Endothelial cell of umbilical vein (primary cell): ENCODE data around the gene LMX1A. TPM values are rescaled to one million over a fixed set of nuclear protein-coding genes. Genes with fewer than 3 reads are reported as not detected.

ENCODE experiments used
- BruUV-seq: library from RNA; stranded (reverse); fragments of 400-500 nt; replicated peaks from 2 replicates; lab custom pipeline; 2021; lab: Mats Ljungman, UMichigan
- CTCF ChIA-PET: fragments of 300-600, 350-600 bp; sonication (Branson Sonifier 250); formaldehyde crosslinking; loops from one replicate; lab custom pipeline; 2021; ENCODE audit warnings: antibody characterized with exemption, inconsistent platforms; lab: Charles Lee
- POLR2A ChIA-PET: fragments of 300-600, 350-600 bp; sonication (Branson Sonifier 250); formaldehyde crosslinking; loops from one replicate; lab custom pipeline; 2021; ENCODE audit warnings: antibody characterized with exemption, inconsistent platforms; lab: Charles Lee
- DNase-seq: peaks from one replicate; pipeline ENCODE4 v3.0.0-alpha.2; 2011; ENCODE audit warnings: low read depth, low spot score
- FAIRE-seq: peaks from 2 replicates; lab custom pipeline; 2011; peaks lifted over from hg19 to GRCh38; lab: Jason Lieb, UNC
- H2AFZ ChIP-seq: 2 replicates; pipeline ENCODE4 v1.6.0; 2012; ENCODE audit warnings: low read depth, low read length, control low read depth, inconsistent platforms
- H3K27ac ChIP-seq: 2 replicates; pipeline ENCODE4 v1.5.1; 2011; ENCODE audit warnings: low read depth, mild to moderate bottlenecking, control low read depth, low read length, moderate library complexity; ENCODE audit not compliant: insufficient read depth
- H3K27me3 ChIP-seq, 2 experiments: 2 replicates each; pipeline versions ENCODE4 v1.6.0 to v1.6.1; 2011; ENCODE audit warnings: low read length in 2 of 2, mixed read lengths in 1 of 2; ENCODE audit not compliant: control insufficient read depth in 2 of 2, insufficient read depth in 2 of 2
- H3K36me3 ChIP-seq, 2 experiments: 2 replicates in 1 of 2; 3 replicates in 1 of 2; pipeline ENCODE4 v1.5.1; 2011; ENCODE audit warnings: low read length in 2 of 2, mild to moderate bottlenecking in 1 of 2, moderate library complexity in 1 of 2; ENCODE audit not compliant: control insufficient read depth in 2 of 2, insufficient read depth in 2 of 2; ENCODE audit errors: extremely low read depth in 1 of 2
- H3K4me1 ChIP-seq: 3 replicates; pipeline ENCODE4 v1.5.1; 2011; ENCODE audit warnings: mild to moderate bottlenecking, low read length; ENCODE audit not compliant: control insufficient read depth, insufficient read depth; ENCODE audit errors: extremely low read depth
- H3K4me2 ChIP-seq: 2 replicates; pipeline ENCODE4 v1.6.1; 2011; ENCODE audit warnings: low read length, control low read depth, mixed read lengths; ENCODE audit not compliant: insufficient read depth
- H3K4me3 ChIP-seq, 3 experiments: fragments of 200-600 bp in 1 of 3; sonication (generic), shearing (Covaris generic) in 1 of 3; replicated peaks in 1 of 3; 2 replicates each; pipeline ENCODE4 v1.5.1; 2011 to 2016; ENCODE audit warnings: control low read depth in 3 of 3, low read length in 3 of 3, mild to moderate bottlenecking in 2 of 3, inconsistent platforms in 1 of 3, low read depth in 1 of 3, moderate library complexity in 1 of 3; ENCODE audit not compliant: insufficient read depth in 1 of 3
- H3K79me2 ChIP-seq: 2 replicates; pipeline ENCODE4 v1.6.0; 2012; ENCODE audit warnings: low read length, inconsistent platforms; ENCODE audit not compliant: control insufficient read depth, insufficient read depth
- H3K9ac ChIP-seq: replicated peaks from 2 replicates; pipeline ENCODE3; 2011; ENCODE audit warnings: low read length, control low read depth; ENCODE audit not compliant: insufficient read depth; ENCODE audit errors: extremely low read depth
- H3K9me1 ChIP-seq: replicated peaks from 3 replicates; pipeline ENCODE4 v1.6.0; 2011; ENCODE audit warnings: mild to moderate bottlenecking, low read length; ENCODE audit not compliant: control insufficient read depth, insufficient read depth; ENCODE audit errors: extremely low read depth
- H3K9me3 ChIP-seq: replicated peaks from 2 replicates; pipeline ENCODE4 v1.5.1; 2012; ENCODE audit warnings: low read length, inconsistent platforms; ENCODE audit not compliant: control insufficient read depth, insufficient read depth
- H4K20me1 ChIP-seq: replicated peaks from 2 replicates; pipeline ENCODE3; 2011; ENCODE audit warnings: mild to moderate bottlenecking, low read length; ENCODE audit not compliant: control insufficient read depth, insufficient read depth; ENCODE audit errors: extremely low read depth
- CTCF ChIP-seq, 2 donors: IDR thresholded peaks; 1 replicate in 1 of 2; 2 replicates in 1 of 2; pipeline ENCODE4 v1.5.1; 2011; ENCODE audit warnings: low read length in 2 of 2, mild to moderate bottlenecking in 2 of 2, moderate library complexity in 2 of 2, control low read depth in 1 of 2, inconsistent platforms in 1 of 2, low read depth in 1 of 2; ENCODE audit not compliant: insufficient read depth in 1 of 2; ENCODE audit errors: extremely low read depth in 1 of 2
- EZH2 ChIP-seq: IDR thresholded peaks from 2 replicates; pipeline ENCODE4 v1.6.1; 2012; ENCODE audit warnings: borderline replicate concordance, low read depth, mild to moderate bottlenecking, moderate library complexity, low read length, inconsistent platforms; ENCODE audit not compliant: severe bottlenecking
- FOS ChIP-seq: IDR thresholded peaks from 2 replicates; pipeline ENCODE4 v1.6.1; 2011; ENCODE audit warnings: mild to moderate bottlenecking, low read length, moderate library complexity, borderline replicate concordance; ENCODE audit not compliant: insufficient read depth
- GATA2 ChIP-seq: IDR thresholded peaks from 2 replicates; pipeline ENCODE4 v1.7.0; 2011; ENCODE audit warnings: low read depth, mild to moderate bottlenecking, moderate library complexity, mixed read lengths, low read length; ENCODE audit not compliant: insufficient read length, insufficient read depth
- JUN ChIP-seq: IDR thresholded peaks from 2 replicates; pipeline ENCODE4 v1.6.1; 2011; ENCODE audit warnings: borderline replicate concordance, low read depth; ENCODE audit not compliant: insufficient read length, insufficient read depth
- MYC ChIP-seq: IDR thresholded peaks from one replicate; pipeline ENCODE4 v1.6.1; 2011; ENCODE audit warnings: mild to moderate bottlenecking, low read depth, low read length
- POLR2A ChIP-seq: IDR thresholded peaks from 2 replicates; pipeline ENCODE4 v1.6.1; 2012; ENCODE audit warnings: low read depth, mild to moderate bottlenecking, control low read depth, low read length
- POLR2AphosphoS5 ChIP-seq: IDR thresholded peaks from 2 replicates; pipeline ENCODE4 v1.6.1; 2012; ENCODE audit warnings: low read depth, mild to moderate bottlenecking, control low read depth, low read length, moderate library complexity; ENCODE audit not compliant: insufficient read depth
- dilution Hi-C: fragments of 300-500 bp; cut with MboI; formaldehyde crosslinking; loops from one replicate; pipeline ENCODE4 v1.15.0; 2019; ENCODE audit warnings: low sequenced_read_pairs; ENCODE audit not compliant: extremely low pct_ligation_motif_present
- intact Hi-C: fragments of 100-400 bp; cut with micrococcal nuclease; formaldehyde crosslinking; loops from one replicate; pipeline ENCODE4 v1.10.0; 2022
- polyA plus RNA-seq, 4 experiments: library from polyadenylated mRNA; depleted of rRNA in 3 of 4; stranded (reverse) in 3 of 4; unstranded in 1 of 4; fragments of >200 nt; gene quantifications; 2 replicates each; pipeline versions ENCODE4 v1.2.1 to v1.2.3, GENCODE V29; 2011 to 2012; ENCODE audit warnings: missing spikeins in 1 of 4
- total RNA-seq: library from RNA; stranded (reverse); gene quantifications from 2 replicates; pipeline ENCODE4 v1.2.3, GENCODE V29; 2021
- TF ChIP-seq, protein P1 (sequence below): IDR thresholded peaks from 2 replicates; pipeline ENCODE4 v1.6.1; 2011; ENCODE audit not compliant: insufficient read depth, insufficient read length

LMX1A gene
- total and polyA plus RNA-seq, 2 donors (not counting 3 experiments of a cell fraction or from before 2014, with no cell fraction given): not detected

GRCh38 chr1:165204548-165204947, 152.0 kb downstream of the LMX1A start:
- no TSS peak for BruUV-seq
- Histone ChIP-seq H3K79me2 (no peaks in the 10 kb centered on the region), H3K9me1 (no peaks in the 10 kb centered on the region), H4K20me1 (no peaks in the 10 kb centered on the region), H3K4me1 (no peaks in the 10 kb centered on the region), H3K9ac (no peak overlapping the region), H3K36me3 (no peaks in the 10 kb centered on the region), H2AFZ (no peak overlapping the region), H3K27me3 (no peaks in the 10 kb centered on the region), H3K9me3 (no peaks in the 10 kb centered on the region), H3K4me2 (no peak overlapping the region), H3K27ac (no peak overlapping the region), H3K4me3 (no peak overlapping the region)
- no peak for DNase-seq
- dilution Hi-C loops: no loop called here
- TF ChIP-seq GATA2: no peak
- no peak for TF ChIP-seq CTCF (IDR thresholded peaks at IDR 0.05; ENCODE audit: extremely low read depth in 1 of 2, insufficient read depth in 1 of 2, low read depth in 1 of 2, low read length in 2 of 2)
- TF ChIP-seq, protein P1, sequence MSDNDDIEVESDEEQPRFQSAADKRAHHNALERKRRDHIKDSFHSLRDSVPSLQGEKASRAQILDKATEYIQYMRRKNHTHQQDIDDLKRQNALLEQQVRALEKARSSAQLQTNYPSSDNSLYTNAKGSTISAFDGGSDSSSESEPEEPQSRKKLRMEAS: no peak
- no peak for TF ChIP-seq POLR2A
- TF ChIP-seq FOS: no peak
- no peak for TF ChIP-seq EZH2
- no peak for TF ChIP-seq POLR2AphosphoS5
- TF ChIP-seq MYC: no peak
- no peak for TF ChIP-seq JUN
- FAIRE-seq: no peak
- ChIA-PET CTCF (interaction anchor here (0.9 kb wide), 1 partner anchor 85 kb away, joined by 3 read pairs; no protein-coding TSS in a partner anchor), POLR2A (no interaction called here)
- intact Hi-C loops: no loop called here
